Endometrium (tissue), 2 donors: ENCODE measurements around the gene RGS5.

Experiments
- FAIRE-seq: peaks from 2 replicates; lab custom pipeline; 2012; peaks lifted over from hg19 to GRCh38; lab: Jason Lieb, UNC
- donor health status: control.
- donor health status: control.

The RGS5 gene

GRCh38 chr1:163144418-163144817 lies 58.3 kb downstream of the RGS5 start:
- no peak for FAIRE-seq

GRCh38 chr1:163142152-163142551 lies 60.6 kb downstream of the RGS5 start:
- no peak for FAIRE-seq

- FAIRE-seq, result no peak
Measured at GRCh38 chr1:163141556-163141955, 61.2 kb downstream of the RGS5 start.

- no peak for FAIRE-seq
Measured at GRCh38 chr1:163137556-163138265, 65.0 kb downstream of the RGS5 start.

DNA sequence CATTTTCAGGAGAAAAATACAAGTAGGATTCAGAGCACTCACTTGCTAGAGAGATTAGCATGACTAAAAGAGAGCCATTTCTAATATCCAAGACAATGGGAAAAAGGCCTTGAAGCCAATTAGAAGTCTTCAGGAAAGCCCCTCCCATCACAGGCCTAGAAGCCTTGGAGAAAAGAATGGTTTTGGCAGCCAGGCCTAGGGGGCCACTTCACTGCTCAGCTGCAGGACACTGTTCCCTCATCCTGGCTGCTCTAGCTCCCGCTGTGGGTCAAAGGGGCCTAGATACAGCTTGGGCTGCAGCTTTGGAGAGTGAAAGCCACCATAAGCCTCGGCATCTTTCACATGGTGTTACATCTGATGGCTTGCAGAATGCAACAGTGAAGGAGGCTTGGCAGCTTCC lies 70.7 kb downstream of the RGS5 start:
- FAIRE-seq, result no peak

DNA sequence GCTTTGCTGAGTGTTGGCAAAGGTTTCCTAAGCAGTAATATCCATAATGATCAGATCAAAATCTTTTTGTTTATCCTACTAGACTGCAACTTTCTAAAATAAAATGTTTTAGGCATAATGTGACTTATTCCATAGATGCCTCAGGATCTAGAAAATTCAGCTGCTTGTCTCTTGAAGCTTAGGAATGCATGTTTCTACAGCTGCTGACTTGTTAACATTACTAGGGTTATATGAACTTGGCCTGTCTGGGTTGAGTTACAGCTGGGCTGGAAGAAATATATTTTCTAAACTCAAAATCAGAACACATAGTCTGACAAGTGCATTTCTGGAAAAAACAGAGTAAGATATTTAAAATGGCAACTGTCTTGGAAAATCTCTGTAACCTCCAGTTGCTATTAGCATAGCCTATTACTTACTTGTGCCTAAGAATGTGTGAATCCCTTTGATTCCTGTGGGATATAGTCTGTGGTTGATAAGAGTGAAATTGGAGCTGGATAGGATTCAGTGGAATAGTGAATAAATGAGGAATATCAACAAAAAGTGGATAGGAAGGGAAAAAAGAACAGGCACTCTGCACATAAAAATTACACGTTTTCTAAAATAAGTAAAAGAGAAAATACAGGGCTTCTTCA lies 72.4 kb downstream of the RGS5 start:
- no peak for FAIRE-seq

DNA sequence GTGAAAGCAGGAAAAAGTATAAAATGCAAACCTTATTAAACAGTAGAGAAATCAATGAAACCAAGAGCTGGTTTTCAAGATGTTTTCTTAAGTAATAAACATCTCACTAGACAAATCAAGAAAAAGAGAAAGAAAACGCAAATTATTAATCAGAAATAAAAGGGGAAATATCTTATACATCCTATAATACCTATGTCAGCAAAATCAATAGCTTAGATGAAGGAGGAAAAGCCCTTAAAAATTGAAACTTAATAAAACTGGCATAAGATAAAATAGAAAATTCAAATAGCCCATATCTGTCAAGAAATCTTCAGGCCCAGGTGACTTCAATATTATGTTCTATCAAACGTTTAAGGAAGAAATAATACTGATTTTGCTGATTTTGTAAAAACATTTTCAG lies 74.4 kb downstream of the RGS5 start:
- FAIRE-seq, result no peak

DNA sequence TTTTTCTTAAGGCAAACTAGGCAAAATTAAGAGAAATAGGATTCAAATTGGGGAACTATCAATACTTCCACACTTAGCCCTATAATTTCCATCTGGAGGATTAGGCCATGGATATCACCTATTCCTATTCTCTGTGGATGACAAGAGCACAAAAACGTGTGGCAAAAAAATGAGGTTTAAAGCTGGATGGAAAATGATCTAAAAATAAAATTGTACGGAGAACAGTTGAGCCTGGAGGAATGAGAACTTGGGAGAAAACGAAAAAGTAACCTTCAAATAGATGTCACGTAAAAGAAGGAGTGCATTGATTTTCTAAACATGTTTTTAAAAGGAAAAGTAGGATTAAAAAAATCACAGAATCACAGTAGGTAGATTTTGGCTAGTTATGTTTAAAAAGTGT lies 77.9 kb downstream of the RGS5 start:
- no peak for FAIRE-seq

GRCh38 chr1:163120372-163120771 lies 82.3 kb downstream of the RGS5 start:
- FAIRE-seq, result no peak

- no peak for FAIRE-seq
Measured at GRCh38 chr1:163119707-163120106, 83.0 kb downstream of the RGS5 start.

GRCh38 chr1:163115887-163116286 lies 86.8 kb downstream of the RGS5 start:
- FAIRE-seq, result no peak

GRCh38 chr1:163107655-163108054 lies 95.1 kb downstream of the RGS5 start:
- no peak for FAIRE-seq

GRCh38 chr1:163106364-163106987 lies 96.2 kb downstream of the RGS5 start:
- FAIRE-seq, result no peak

DNA sequence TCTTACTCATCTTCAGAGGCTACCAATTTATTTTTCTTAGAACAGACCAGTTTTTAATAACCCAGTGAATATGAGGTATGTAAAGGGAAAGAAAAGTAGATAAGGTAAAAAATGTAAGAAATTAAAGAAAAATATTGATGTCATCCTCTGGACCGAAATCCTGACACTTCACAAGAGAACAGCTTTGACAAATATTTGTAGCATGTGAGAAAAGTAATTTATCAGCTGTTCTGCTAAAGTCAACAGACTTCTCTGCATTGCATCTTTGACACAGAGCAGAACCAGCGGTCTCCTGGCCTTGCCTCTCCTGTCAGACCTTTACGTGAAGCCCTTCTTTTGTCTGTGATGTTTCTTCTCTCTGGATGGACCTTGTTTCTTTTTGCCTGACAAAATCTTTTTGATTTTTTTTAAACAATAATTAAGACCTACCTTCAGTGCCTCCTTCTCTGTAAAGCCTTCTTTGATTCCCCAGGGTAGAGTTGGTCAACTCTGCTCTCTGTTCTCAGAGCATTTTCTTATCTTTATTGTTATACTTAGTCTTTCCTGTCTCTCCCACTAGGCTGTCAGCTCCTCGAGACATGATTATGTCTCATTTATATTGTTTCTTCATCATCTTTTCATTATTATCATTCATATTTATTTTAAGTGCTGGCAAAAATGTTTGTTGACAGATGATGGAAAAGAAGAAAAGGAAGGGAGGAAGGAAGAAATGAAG lies 98.2 kb downstream of the RGS5 start:
- FAIRE-seq, result no peak

- FAIRE-seq, result no peak
Measured at GRCh38 chr1:163102590-163102989, 100.1 kb downstream of the RGS5 start.

- no peak for FAIRE-seq
Measured at GRCh38 chr1:163095213-163095612, 107.5 kb downstream of the RGS5 start.

DNA sequence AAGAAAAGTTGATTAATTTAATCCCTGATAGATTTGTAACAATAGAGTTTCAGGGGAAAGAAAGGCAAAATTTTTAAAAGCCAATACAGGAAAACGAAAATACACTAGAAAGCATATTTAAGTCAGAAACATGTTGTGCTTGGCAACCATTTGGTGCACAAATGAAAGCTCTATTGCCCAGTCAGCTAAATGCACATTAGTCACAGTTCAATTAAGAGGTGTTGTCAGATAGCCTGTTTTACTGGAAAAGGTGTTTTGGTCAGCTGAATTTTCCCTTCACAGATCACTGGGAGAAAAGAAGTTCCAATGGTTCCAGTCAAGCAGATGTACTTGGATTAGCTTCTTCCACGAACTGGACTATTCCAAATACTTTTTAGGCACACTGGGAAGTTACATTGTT lies 108.1 kb downstream of the RGS5 start:
- no peak for FAIRE-seq

DNA sequence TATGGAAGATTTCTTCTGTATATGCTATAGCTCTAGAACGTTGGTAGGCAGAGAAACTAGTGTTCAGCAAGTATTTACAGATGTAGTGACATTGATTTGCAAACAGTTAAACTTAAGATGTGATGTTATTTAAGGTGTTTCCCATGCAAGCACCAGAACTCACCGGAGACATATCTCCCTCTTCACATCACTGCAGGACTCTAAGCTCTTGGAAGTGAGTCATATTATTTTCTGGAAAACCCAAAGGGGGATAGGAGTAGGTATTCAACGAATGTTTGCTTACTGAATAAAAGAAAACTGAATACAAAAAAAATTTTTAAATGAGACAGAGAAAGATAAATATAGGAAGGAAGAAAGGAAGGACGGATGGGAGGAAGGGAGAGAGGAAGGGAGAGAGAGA lies 108.5 kb downstream of the RGS5 start:
- no peak for FAIRE-seq

DNA sequence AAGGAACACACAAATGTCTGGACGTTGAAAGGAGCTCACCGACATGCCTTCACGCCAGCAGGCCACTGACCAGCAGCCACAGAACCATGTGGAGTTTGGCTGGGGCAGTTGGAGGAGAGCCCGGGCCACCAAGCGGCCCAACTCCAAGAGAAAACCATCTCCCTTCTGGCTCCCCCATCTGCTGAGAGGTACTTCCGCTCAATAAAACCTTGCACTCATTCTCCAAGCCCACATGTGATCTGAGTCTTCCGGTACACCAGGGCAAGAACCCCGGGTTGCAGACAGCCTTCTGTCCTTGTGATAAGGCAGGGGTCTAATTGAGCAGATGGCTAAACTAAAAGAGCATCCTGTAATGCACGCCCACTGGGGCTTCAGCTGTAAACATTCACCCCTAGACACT lies 109.1 kb downstream of the RGS5 start:
- FAIRE-seq, result no peak

GRCh38 chr1:163093169-163093568 lies 109.5 kb downstream of the RGS5 start:
- FAIRE-seq, result no peak
